Hair follicle dermal papilla cell (primary cell): Measurements from ENCODE around the gene TAS2R5. TPM values are rescaled to one million over a fixed set of nuclear protein-coding genes. Genes with fewer than 3 reads are reported as not detected.

Experiments used
- total RNA-seq: library from RNA; depleted of rRNA; stranded (reverse); fragments of >200 nt; gene quantifications from 2 replicates; pipeline ENCODE4 v1.2.3, GENCODE V29; 2012

TAS2R5 gene
- 0.24 and 1.6 TPM in 2 replicates for total RNA-seq

GRCh38 chr7:141789917-141790316 lies at the start of gene TAS2R5:
Gene TAS2R5, plus strand, starts transcription at chr7:141790217. Its CDS starts 145 bp downstream, at chr7:141790362.

GRCh38 chr7:141763797-141764196 lies 26.2 kb upstream of the TAS2R5 start, which contains the start of gene TAS2R3:
Gene TAS2R3, plus strand, starts transcription at chr7:141764097. Its CDS starts 62 bp downstream, at chr7:141764159.

GRCh38 chr7:141776374-141776773 lies 13.6 kb upstream of the TAS2R5 start, which contains the start of gene TAS2R4:
Gene TAS2R4, plus strand, starts transcription at chr7:141776674. Its CDS starts 1,815 bp downstream, at chr7:141778489.

Other genes with a start within 250 kb of the TAS2R5 start
- 24.0 and 31.2 TPM in 2 replicates for gene AGK, start 238.8 kb upstream of the TAS2R5 start, total RNA-seq
- gene DENND11, start 88.1 kb upstream of the TAS2R5 start, total RNA-seq, result 6.5 and 6.6 TPM in 2 replicates
- under 0.01 TPM in 1 of 2 replicates, not detected in the other for gene WEE2, start 81.9 kb upstream of the TAS2R5 start, total RNA-seq
- 57.4 and 72.3 TPM in 2 replicates for gene SSBP1, start 51.9 kb upstream of the TAS2R5 start, total RNA-seq
- gene TAS2R3, start 26.1 kb upstream of the TAS2R5 start, total RNA-seq, result 0.81 and 1.2 TPM in 2 replicates
- gene TAS2R4, start 13.5 kb upstream of the TAS2R5 start, total RNA-seq, result 0.61 and 0.81 TPM in 2 replicates
- not detected in 2 replicates for gene PRSS37, start 51.3 kb downstream of the TAS2R5 start, total RNA-seq
- gene OR9A4, start 126.2 kb downstream of the TAS2R5 start, total RNA-seq, result not detected in 2 replicates
- not detected in 2 replicates for gene CLEC5A, start 156.8 kb downstream of the TAS2R5 start, total RNA-seq
- not detected in 2 replicates for gene TAS2R38, start 183.6 kb downstream of the TAS2R5 start, total RNA-seq
- 0.12 and 0.16 TPM in 2 replicates for gene MGAM, start 205.7 kb downstream of the TAS2R5 start, total RNA-seq